ENCODE results near the gene AMACR. TPM values are rescaled to one million over a fixed set of nuclear protein-coding genes. Genes with fewer than 3 reads are reported as not detected.

Gene AMACR
- total and polyA plus RNA-seq, 10 of the 15 experiments (the other 5 are each of a cell fraction or from before 2014, with no cell fraction given): 2.6 to 20.4 (median 10.4) TPM

- no peak for TF ChIP-seq E2F8 (IDR thresholded peaks at IDR 0.05; ENCODE audit: low read depth, partially characterized antibody)
- no peak for TF ChIP-seq IRF3 (IDR thresholded peaks at IDR 0.05)
- TF ChIP-seq NR2F1 (conservative IDR thresholded peaks at IDR 0.05): peak; percentile 56; the same call in 1 of the 2 replicates
- TF ChIP-seq SREBF1 (IDR thresholded peaks at IDR 0.05; ENCODE audit: low read length): no peak
These were observed 7.4 kb upstream of the AMACR start (continued) for GRCh38 chr5:34015120-34015822.

- H3K27ac ChIP-seq (ENCODE audit: control insufficient read depth, insufficient read depth): no peak overlapping the region
- TF ChIP-seq CBX3 (IDR thresholded peaks at IDR 0.05; ENCODE audit: borderline replicate concordance, low read depth): no peak
- TF ChIP-seq BCL3 (IDR thresholded peaks at IDR 0.05; ENCODE audit: borderline replicate concordance, insufficient read depth, low read depth, low read length, poor library complexity, severe bottlenecking): no peak
- no peak for TF ChIP-seq ZBTB11 (CRISPR knock-in tag; IDR thresholded peaks at IDR 0.05)
- TF ChIP-seq RB1 (IDR thresholded peaks at IDR 0.05; ENCODE audit: borderline replicate concordance): no peak
- no peak for TF ChIP-seq USF1 (IDR thresholded peaks at IDR 0.05; ENCODE audit: borderline replicate concordance, extremely low read length, insufficient read depth, low read depth, low read length)
- H3K4me1 ChIP-seq (ENCODE audit: control insufficient read depth, insufficient read depth, low read length): no peaks in the 10 kb centered on the region
- no TSS peak for BruUV-seq (replicated peaks)
- intact Hi-C loops (cut with micrococcal nuclease; ENCODE audit: unreplicated experiment) (no loop called here), in situ Hi-C loops (cut with MboI) (loop anchor here (25.0 kb wide), 1 partner anchor 898 kb away; the partner anchor contains the start of genes BRIX1 and RAD1)
- ATAC-seq: no peak
- ChIA-PET RAD21 (ENCODE audit: unreplicated experiment) (interaction anchor here (1.2 kb wide), 1 partner anchor 17 kb away, joined by 3 read pairs; no protein-coding TSS in a partner anchor), CTCF (no interaction called here), SMC1A (ENCODE audit: uncharacterized antibody, unreplicated experiment) (interaction anchor here (1.2 kb wide), 1 partner anchor 15 kb away, joined by 4 read pairs; no protein-coding TSS in a partner anchor), POLR2A (no interaction called here)
- DNase-seq (ENCODE audit: low read depth, low spot score): no peak
- H4K20me1 ChIP-seq (ENCODE audit: control insufficient read depth, insufficient read depth): no peaks in the 10 kb centered on the region
- WGBS (ENCODE audit: insufficient coverage, insufficient replicate concordance, low lambda C conversion rate, missing lambda C conversion rate): 93% methylated on average over 2 of the region's 2 CpGs
- H3K9ac ChIP-seq (ENCODE audit: control insufficient read depth, insufficient read depth, low read length): no peak overlapping the region
- no peaks in the 10 kb centered on the region for H3K9me3 ChIP-seq (replicated peaks; ENCODE audit: control insufficient read depth, insufficient read depth, low read length)
- no peak overlapping the region for H3K4me2 ChIP-seq (ENCODE audit: control insufficient read depth, insufficient read depth)
- H2AFZ ChIP-seq (ENCODE audit: control insufficient read depth, low read depth, low read length): no peak overlapping the region
- FAIRE-seq: no peak
- no peaks in the 10 kb centered on the region for H3K79me2 ChIP-seq (ENCODE audit: control insufficient read depth, insufficient read depth, low read length)
- H3K27me3 ChIP-seq (replicated peaks in 1 of 2; ENCODE audit: control insufficient read depth in 2 of 2, insufficient read depth in 2 of 2, low read length in 1 of 2): no peaks in the 10 kb centered on the region
- no peak overlapping the region for H3K4me3 ChIP-seq
- no peaks in the 10 kb centered on the region for H3K36me3 ChIP-seq (ENCODE audit: control insufficient read depth in 2 of 2, insufficient read depth in 2 of 2, low read length in 1 of 2)
These were observed 6.8 kb upstream of the AMACR start for GRCh38 chr5:34014626-34015025.

Measured in GM12878 (cell line).